ENCODE measurements around the gene PDK4.

The PDK4 gene

GRCh38 chr7:95596198-95597063, at the start of gene PDK4:
Gene PDK4, minus strand, starts transcription at chr7:95596516. Its CDS starts 223 bp downstream, at chr7:95596293.
- no peak for DNase-seq (ENCODE audit: low read depth in 2 of 2)

- no peak for DNase-seq (ENCODE audit: low read depth in 2 of 2)
Observed at GRCh38 chr7:95642173-95642572, 45.9 kb upstream of the PDK4 start.

GRCh38 chr7:95636140-95636940, 40.0 kb upstream of the PDK4 start:
- no peak for DNase-seq (ENCODE audit: low read depth in 2 of 2)

GRCh38 chr7:95632609-95633008, 36.3 kb upstream of the PDK4 start:
- DNase-seq (ENCODE audit: low read depth in 2 of 2): no peak

GRCh38 chr7:95631527-95631926, 35.2 kb upstream of the PDK4 start:
- DNase-seq (ENCODE audit: low read depth in 2 of 2): no peak

GRCh38 chr7:95630702-95631458, 34.6 kb upstream of the PDK4 start:
- DNase-seq (ENCODE audit: low read depth in 2 of 2): no peak

GRCh38 chr7:95628831-95629439, 32.6 kb upstream of the PDK4 start:
- no peak for DNase-seq (ENCODE audit: low read depth in 2 of 2)

- no peak for DNase-seq (ENCODE audit: low read depth in 2 of 2)
Observed at GRCh38 chr7:95623788-95624187, 27.5 kb upstream of the PDK4 start.

GRCh38 chr7:95622859-95623258, 26.5 kb upstream of the PDK4 start:
- no peak for DNase-seq (ENCODE audit: low read depth in 2 of 2)

GRCh38 chr7:95622001-95622549, 25.8 kb upstream of the PDK4 start:
- no peak for DNase-seq (ENCODE audit: low read depth in 2 of 2)

- DNase-seq (ENCODE audit: low read depth in 2 of 2): no peak
Observed at GRCh38 chr7:95621404-95621803, 25.1 kb upstream of the PDK4 start.

GRCh38 chr7:95620631-95621030, 24.3 kb upstream of the PDK4 start:
- no peak for DNase-seq (ENCODE audit: low read depth in 2 of 2)

- DNase-seq (ENCODE audit: low read depth in 2 of 2): no peak
Observed at GRCh38 chr7:95619921-95620320, 23.6 kb upstream of the PDK4 start.

- DNase-seq (ENCODE audit: low read depth in 2 of 2): no peak
Observed at GRCh38 chr7:95619517-95619916, 23.2 kb upstream of the PDK4 start.

GRCh38 chr7:95614442-95614940, 18.2 kb upstream of the PDK4 start:
- no peak for DNase-seq (ENCODE audit: low read depth in 2 of 2)

GRCh38 chr7:95611224-95611623, 14.9 kb upstream of the PDK4 start:
- no peak for DNase-seq (ENCODE audit: low read depth in 2 of 2)

- no peak for DNase-seq (ENCODE audit: low read depth in 2 of 2)
Observed at GRCh38 chr7:95609277-95609971, 13.1 kb upstream of the PDK4 start.

GRCh38 chr7:95608359-95609173, 12.2 kb upstream of the PDK4 start:
- no peak for DNase-seq (ENCODE audit: low read depth in 2 of 2)

GRCh38 chr7:95607561-95607960, 11.2 kb upstream of the PDK4 start:
- no peak for DNase-seq (ENCODE audit: low read depth in 2 of 2)

- DNase-seq (ENCODE audit: low read depth in 2 of 2): no peak
Observed at GRCh38 chr7:95605275-95605674, 9.0 kb upstream of the PDK4 start.
